IPS-15b (cell line): ENCODE data around the gene HIPK1.
"Not testable (repeated sequence)": the region's sequence is repeated elsewhere in the genome, so short reads cannot be mapped to it uniquely, and the experiment has no call there.

Experiments
- H3K27me3 ChIP-seq: one replicate; pipeline ENCODE4 v1.6.1; 2013; ENCODE audit warnings: low read length; ENCODE audit not compliant: control insufficient read depth, insufficient read depth
- H3K36me3 ChIP-seq: one replicate; pipeline ENCODE4 v1.6.1; 2013; ENCODE audit warnings: low read length; ENCODE audit not compliant: control insufficient read depth, insufficient read depth
- H3K4me1 ChIP-seq: one replicate; pipeline ENCODE4 v1.6.1; 2013; ENCODE audit warnings: mild to moderate bottlenecking, low read length; ENCODE audit not compliant: control insufficient read depth, insufficient read depth
- H3K4me3 ChIP-seq: one replicate; pipeline ENCODE4 v1.5.1; 2013; ENCODE audit warnings: low read depth, low read length
- H3K9ac ChIP-seq: one replicate; pipeline ENCODE4 v1.6.1; 2013; ENCODE audit warnings: low read depth, mild to moderate bottlenecking, low read length
- H3K9me3 ChIP-seq: one replicate; pipeline ENCODE4 v1.6.1; 2013; ENCODE audit warnings: mild to moderate bottlenecking, low read length; ENCODE audit not compliant: control insufficient read depth, insufficient read depth

Gene HIPK1

DNA sequence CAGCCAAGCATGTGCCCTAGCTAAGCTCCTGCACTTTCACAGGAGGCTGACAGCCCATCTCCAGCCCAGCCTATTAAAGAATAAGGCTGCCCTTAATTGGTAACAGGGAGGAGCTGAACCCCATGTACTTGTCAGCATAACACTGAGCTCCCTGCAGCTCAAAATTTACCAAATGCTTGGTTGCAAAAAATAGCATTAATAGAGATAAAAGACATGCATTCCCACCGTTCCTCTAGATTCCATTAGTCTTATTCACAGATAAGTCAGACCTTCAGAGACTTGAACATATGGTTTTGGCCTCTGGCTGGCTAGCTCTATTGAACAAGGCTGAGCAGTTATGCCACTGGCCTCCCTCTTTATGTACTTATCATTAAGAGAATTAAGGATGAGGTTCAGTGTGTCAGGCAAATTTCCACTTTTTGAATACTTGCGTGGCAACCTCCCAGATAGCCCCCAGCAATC lies 79.4 kb downstream of the HIPK1 start:
- Histone ChIP-seq H3K27me3 (no peaks in the 10 kb centered on the region), H3K4me3 (no peak overlapping the region), H3K9ac (no peak overlapping the region), H3K36me3 (no peaks in the 10 kb centered on the region), H3K4me1 (peaks cover 3% of the 10 kb centered on the region), H3K9me3 (peaks cover 3% of the 10 kb centered on the region)

GRCh38 chr1:114008993-114009392 lies 79.9 kb downstream of the HIPK1 start:
- Histone ChIP-seq H3K4me1 (peaks cover 3% of the 10 kb centered on the region), H3K27me3 (no peaks in the 10 kb centered on the region), H3K9me3 (peaks cover 3% of the 10 kb centered on the region), H3K36me3 (no peaks in the 10 kb centered on the region), H3K9ac (no peak overlapping the region), H3K4me3 (no peak overlapping the region)

DNA sequence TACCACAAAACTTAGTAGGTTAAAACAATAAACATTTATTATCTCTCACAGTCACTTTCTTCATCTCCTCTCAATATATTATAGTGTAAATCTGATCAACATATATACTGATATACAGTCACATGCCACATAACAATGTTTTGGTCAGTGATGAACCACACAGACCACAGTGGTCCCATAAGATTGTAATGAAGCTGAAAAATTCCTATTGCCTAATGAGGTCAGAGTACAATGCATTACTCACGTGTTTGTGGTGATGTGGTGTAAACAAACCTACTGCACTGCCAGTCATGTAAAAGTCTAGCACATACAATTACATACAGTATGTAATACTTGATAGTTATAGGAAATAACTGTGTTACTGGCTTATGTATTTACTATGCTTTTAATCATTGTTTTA lies 80.3 kb downstream of the HIPK1 start:
- Histone ChIP-seq H3K9me3 (peaks cover 3% of the 10 kb centered on the region), H3K36me3 (no peaks in the 10 kb centered on the region), H3K4me3 (no peak overlapping the region), H3K4me1 (peaks cover 3% of the 10 kb centered on the region), H3K9ac (no peak overlapping the region), H3K27me3 (no peaks in the 10 kb centered on the region)

DNA sequence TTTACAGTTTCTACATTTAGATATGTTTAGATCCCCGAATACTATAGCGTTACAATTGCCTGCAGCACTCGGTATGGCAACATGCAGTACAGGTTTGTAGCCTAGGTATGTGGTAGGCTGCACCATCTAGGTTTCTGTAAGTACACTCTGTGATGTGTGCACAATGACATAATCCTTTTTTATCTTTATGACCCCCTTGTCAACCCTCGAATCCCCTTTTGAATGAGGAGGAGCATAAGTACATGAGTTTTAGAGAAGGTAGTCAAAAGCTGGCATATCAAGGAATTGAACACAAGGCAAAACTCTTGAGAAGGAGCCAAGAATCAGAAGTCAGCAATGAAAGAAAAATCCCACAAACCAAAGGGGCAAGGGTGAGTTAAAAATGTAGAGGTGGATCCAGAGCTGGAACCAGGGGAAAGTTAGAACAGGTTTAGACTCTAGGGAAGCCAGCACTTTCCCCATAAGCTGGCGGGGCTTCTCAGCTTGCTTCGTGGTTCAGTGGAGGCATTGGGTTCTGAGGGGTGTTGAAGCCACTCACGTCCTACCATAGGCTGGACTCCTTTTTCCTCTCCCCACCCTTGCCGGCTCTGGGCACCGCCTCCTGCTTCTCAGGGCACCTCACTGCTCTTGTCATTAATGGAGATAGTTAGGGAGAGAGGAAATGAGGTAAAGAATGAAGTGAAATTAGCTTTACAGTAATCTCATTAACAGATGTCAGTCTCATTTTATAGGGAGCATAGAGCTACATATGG lies 81.5 kb downstream of the HIPK1 start:
- Histone ChIP-seq H3K9me3 (no peaks in the 10 kb centered on the region), H3K4me3 (no peak overlapping the region), H3K27me3 (no peaks in the 10 kb centered on the region), H3K4me1 (peaks cover 3% of the 10 kb centered on the region), H3K9ac (no peak overlapping the region), H3K36me3 (no peaks in the 10 kb centered on the region)

DNA sequence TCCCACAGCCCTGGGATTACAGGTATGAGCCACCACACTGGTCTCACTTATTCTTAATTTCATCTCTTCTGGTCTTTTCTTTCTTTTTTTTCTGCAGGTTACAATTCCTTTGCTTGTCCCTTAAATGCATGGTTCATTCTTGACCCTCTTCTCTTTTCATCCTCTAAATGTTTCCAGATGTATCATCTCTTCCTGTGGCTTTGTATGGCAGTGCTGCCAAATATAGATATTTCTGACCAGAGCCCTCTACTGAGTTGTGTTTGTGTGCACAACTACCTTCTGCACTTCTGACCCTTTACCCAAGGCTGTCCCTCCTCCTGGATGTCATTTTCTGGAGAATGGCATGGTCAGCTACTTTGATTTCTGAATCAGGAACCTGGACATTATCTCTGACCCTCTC lies 82.7 kb downstream of the HIPK1 start:
- Histone ChIP-seq H3K4me3 (no peak overlapping the region), H3K9me3 (no peaks in the 10 kb centered on the region), H3K27me3 (no peaks in the 10 kb centered on the region), H3K4me1 (peaks cover 3% of the 10 kb centered on the region), H3K9ac (no peak overlapping the region), H3K36me3 (no peaks in the 10 kb centered on the region)

DNA sequence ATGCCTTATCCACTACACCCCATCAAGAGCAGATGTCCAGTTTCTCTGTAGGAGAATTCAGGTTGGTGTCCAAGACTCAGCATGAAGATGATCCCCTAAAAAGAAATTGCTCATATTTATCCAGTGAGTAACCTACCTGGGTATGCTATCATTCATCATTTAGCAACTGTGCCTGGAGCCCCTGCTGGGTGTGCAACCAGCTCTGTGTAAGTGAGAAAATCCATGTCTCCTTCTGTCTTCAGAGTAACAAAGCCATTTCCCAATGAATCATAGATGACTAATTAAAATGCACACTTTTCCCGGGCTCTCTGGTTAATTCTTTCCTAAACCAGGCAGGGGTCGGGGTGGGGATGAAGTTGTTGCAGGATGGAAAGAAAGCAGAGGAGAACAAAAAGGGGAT lies 86.0 kb downstream of the HIPK1 start:
- no peaks in the 10 kb centered on the region for H3K36me3 ChIP-seq
- H3K9me3 ChIP-seq = peaks cover 4% of the 10 kb centered on the region
- no peak overlapping the region for H3K4me3 ChIP-seq
- H3K4me1 ChIP-seq = peaks cover 3% of the 10 kb centered on the region
- H3K27me3 ChIP-seq = no peaks in the 10 kb centered on the region
- no peak overlapping the region for H3K9ac ChIP-seq

GRCh38 chr1:114019724-114020123 lies 90.6 kb downstream of the HIPK1 start:
- H3K27me3 ChIP-seq, H3K4me1 ChIP-seq, H3K9ac ChIP-seq, H3K9me3 ChIP-seq, H3K4me3 ChIP-seq, H3K36me3 ChIP-seq: not testable (repeated sequence)

DNA sequence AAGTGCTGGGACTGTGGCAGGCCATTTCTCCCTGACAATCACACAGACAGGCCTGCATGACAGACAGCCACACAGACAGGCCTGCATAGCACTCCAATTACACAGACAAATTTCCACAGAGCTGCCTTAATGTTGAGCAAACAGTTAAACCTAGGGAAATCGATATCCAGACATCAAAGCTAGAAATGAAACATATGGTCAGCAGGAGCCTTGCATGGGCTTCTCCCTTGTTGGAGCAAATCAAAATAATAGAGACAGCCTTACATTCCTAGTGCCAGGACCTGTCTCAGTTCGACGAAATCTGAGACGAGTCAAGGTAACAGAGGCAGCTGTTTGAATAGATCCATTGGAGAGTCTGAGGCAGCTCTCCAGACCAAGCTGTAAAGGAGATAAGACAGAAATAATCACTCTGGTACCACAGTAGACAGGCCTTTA lies 92.6 kb downstream of the HIPK1 start:
- Histone ChIP-seq H3K4me3 (no peak overlapping the region), H3K9ac (no peak overlapping the region), H3K27me3 (no peaks in the 10 kb centered on the region), H3K9me3 (peaks cover 4% of the 10 kb centered on the region), H3K4me1 (peaks cover 6% of the 10 kb centered on the region), H3K36me3 (peaks cover 3% of the 10 kb centered on the region)

DNA sequence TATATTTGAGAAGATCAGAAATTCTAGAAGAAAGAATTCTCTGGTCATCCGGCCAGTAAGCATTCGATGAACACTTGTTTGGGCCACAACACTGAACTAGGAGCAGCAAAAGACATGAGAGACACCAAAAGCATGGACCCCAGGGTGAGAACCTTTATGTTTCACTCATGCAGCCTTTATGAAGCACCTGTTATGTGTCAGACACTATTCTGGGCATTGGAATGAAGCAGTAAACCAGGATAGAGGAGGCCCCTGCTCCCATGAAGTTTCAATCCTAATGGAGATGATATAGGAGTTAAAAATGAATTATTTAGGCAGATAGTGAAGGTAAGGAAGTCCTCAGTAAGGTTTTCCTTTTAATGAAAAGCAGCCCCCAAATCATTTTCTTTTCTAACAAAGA lies 93.8 kb downstream of the HIPK1 start:
- Histone ChIP-seq H3K27me3 (no peaks in the 10 kb centered on the region), H3K4me3 (no peak overlapping the region), H3K4me1 (peaks cover 6% of the 10 kb centered on the region), H3K9ac (no peak overlapping the region), H3K36me3 (peaks cover 3% of the 10 kb centered on the region), H3K9me3 (peaks cover 4% of the 10 kb centered on the region)

- Histone ChIP-seq H3K4me3 (no peak overlapping the region), H3K36me3 (peaks cover 3% of the 10 kb centered on the region), H3K9ac (no peak overlapping the region), H3K27me3 (no peaks in the 10 kb centered on the region), H3K4me1 (peaks cover 6% of the 10 kb centered on the region), H3K9me3 (peaks cover 4% of the 10 kb centered on the region)
Measured at GRCh38 chr1:114023377-114023776, 94.3 kb downstream of the HIPK1 start.

DNA sequence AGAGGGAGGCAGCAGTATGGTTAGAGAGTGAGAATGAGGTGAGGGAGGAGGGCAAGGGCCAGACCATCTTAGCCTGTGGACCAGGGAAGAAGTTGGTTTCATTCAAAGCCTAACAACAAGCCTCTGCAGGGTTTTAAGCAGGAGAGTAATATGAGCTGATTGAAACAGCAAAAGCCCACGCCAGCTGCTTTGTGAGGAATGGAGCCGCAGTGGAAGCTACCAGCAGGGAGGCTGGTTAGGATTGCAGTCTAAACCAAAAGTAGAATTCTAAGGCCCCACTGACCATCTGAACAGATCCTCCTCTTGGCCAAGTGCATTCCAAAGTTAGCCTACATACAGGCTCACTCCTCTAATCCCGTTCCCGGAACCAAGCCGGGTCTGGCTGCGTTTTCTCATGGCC lies 94.9 kb downstream of the HIPK1 start:
- peaks cover 3% of the 10 kb centered on the region for H3K36me3 ChIP-seq
- H3K9me3 ChIP-seq = peaks cover 4% of the 10 kb centered on the region
- H3K27me3 ChIP-seq = no peaks in the 10 kb centered on the region
- H3K4me1 ChIP-seq = peaks cover 6% of the 10 kb centered on the region
- H3K4me3 ChIP-seq = no peak overlapping the region
- H3K9ac ChIP-seq = peak overlapping the region; percentile 16

DNA sequence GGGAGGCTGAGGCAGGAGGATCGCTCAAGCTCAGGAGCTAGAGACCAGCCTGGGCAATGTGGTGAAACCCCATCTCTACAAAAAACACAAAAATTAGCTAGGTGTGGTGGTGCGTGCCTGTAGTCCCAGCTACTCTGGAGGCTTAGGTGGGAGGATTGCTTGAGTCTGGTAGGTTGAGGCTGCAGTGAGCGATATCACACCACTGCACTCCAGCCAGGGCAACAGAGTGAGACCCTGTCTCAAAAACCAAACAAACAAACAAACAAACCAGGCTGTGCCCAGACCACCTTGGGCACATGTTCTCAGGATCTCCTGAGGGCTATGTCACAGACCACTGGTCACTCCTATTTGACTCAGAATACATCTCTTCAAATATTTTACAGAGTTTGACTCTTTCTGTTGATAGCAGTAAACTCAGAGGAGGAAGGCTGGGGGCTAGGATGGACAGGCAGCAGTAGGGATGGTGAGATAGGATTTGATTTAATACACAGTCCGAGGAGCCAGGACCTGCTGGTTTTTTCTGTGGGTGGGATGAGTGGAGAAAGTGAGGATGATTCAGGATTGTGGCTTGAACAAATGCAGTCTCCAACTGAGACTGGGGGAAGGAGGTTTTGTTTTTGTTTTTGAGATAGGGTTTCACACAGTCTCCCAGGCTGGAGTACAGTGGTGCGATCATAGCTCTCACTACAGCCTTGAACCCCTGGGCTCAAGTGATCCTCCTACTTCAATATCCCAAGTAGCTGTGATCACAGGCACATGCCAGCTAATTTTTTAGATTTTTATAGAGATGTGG lies 96.7 kb downstream of the HIPK1 start:
- Histone ChIP-seq H3K27me3 (no peaks in the 10 kb centered on the region), H3K4me3 (no peak overlapping the region), H3K4me1 (peaks cover 6% of the 10 kb centered on the region), H3K9ac (no peak overlapping the region), H3K9me3 (no peaks in the 10 kb centered on the region), H3K36me3 (no peaks in the 10 kb centered on the region)
